HCT116 (cell line): ENCODE measurements around the gene EXD3.

Experiments
- EZH2 ChIP-seq: fragments of 200-600 bp; sonication (generic); IDR thresholded peaks from 2 replicates; pipeline ENCODE4 v1.6.1; 2017; ENCODE audit warnings: antibody characterized with exemption, mixed run types
- POLR2A ChIP-seq: IDR thresholded peaks from 2 replicates; pipeline ENCODE4 v1.7.0; 2011; ENCODE audit warnings: borderline replicate concordance; ENCODE audit not compliant: insufficient read depth, insufficient read length; ENCODE audit errors: extremely low read depth
- RAD21 ChIP-seq: IDR thresholded peaks from 2 replicates; pipeline ENCODE4 v1.6.1; 2012; ENCODE audit warnings: low read depth, mild to moderate bottlenecking
- ZNF274 ChIP-seq: fragments of 200-500 bp; sonication (Bioruptor generic); IDR thresholded peaks from 2 replicates; pipeline ENCODE4 v1.6.1; 2014; ENCODE audit warnings: mild to moderate bottlenecking, low read depth, low read length, inconsistent platforms
- TF ChIP-seq, protein P1 (sequence below): IDR thresholded peaks from 2 replicates; pipeline ENCODE4 v1.6.1; 2012; ENCODE audit warnings: low read depth
- TF ChIP-seq, protein P2 (sequence below), 3 experiments: fragments of 200-600 bp in 1 of 3; sonication (generic) in 1 of 3; IDR thresholded peaks in 2 of 3; conservative IDR thresholded peaks in 1 of 3; 2 replicates each; pipeline ENCODE4 v1.5.1; 2012 to 2017; ENCODE audit warnings: low read depth in 2 of 3, low read length in 2 of 3, antibody characterized with exemption in 1 of 3, borderline replicate concordance in 1 of 3, control low read depth in 1 of 3, mild to moderate bottlenecking in 1 of 3, mixed read lengths in 1 of 3, mixed run types in 1 of 3, moderate library complexity in 1 of 3; ENCODE audit not compliant: insufficient read depth in 1 of 3
- TF ChIP-seq, protein P3 (sequence below): IDR thresholded peaks from 2 replicates; pipeline ENCODE4 v1.6.1; 2012

DNA sequence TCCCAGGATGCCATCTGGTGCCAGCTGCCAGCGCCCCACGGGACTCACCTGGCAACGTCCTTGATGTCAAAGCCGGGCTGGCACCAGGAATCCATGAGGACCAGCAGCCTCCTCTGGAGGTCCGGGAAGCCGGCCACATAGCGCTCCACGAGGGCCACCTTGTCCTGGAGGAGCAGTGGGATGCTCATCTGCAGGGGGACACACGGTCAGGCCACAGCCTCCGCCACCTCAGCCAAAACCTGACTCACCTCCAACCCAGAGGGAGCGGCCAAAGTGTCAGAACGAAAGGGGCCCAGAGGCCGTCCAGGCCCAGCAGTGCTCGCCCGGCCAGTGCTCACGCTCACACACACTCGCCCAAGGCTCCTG, 56.5 kb downstream of the EXD3 start:
- TF ChIP-seq, protein P1, sequence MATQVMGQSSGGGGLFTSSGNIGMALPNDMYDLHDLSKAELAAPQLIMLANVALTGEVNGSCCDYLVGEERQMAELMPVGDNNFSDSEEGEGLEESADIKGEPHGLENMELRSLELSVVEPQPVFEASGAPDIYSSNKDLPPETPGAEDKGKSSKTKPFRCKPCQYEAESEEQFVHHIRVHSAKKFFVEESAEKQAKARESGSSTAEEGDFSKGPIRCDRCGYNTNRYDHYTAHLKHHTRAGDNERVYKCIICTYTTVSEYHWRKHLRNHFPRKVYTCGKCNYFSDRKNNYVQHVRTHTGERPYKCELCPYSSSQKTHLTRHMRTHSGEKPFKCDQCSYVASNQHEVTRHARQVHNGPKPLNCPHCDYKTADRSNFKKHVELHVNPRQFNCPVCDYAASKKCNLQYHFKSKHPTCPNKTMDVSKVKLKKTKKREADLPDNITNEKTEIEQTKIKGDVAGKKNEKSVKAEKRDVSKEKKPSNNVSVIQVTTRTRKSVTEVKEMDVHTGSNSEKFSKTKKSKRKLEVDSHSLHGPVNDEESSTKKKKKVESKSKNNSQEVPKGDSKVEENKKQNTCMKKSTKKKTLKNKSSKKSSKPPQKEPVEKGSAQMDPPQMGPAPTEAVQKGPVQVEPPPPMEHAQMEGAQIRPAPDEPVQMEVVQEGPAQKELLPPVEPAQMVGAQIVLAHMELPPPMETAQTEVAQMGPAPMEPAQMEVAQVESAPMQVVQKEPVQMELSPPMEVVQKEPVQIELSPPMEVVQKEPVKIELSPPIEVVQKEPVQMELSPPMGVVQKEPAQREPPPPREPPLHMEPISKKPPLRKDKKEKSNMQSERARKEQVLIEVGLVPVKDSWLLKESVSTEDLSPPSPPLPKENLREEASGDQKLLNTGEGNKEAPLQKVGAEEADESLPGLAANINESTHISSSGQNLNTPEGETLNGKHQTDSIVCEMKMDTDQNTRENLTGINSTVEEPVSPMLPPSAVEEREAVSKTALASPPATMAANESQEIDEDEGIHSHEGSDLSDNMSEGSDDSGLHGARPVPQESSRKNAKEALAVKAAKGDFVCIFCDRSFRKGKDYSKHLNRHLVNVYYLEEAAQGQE, result no peak
- TF ChIP-seq RAD21 (no peak), POLR2A (no peak), EZH2 (no peak), ZNF274 (no peak)
- TF ChIP-seq, protein P2, sequence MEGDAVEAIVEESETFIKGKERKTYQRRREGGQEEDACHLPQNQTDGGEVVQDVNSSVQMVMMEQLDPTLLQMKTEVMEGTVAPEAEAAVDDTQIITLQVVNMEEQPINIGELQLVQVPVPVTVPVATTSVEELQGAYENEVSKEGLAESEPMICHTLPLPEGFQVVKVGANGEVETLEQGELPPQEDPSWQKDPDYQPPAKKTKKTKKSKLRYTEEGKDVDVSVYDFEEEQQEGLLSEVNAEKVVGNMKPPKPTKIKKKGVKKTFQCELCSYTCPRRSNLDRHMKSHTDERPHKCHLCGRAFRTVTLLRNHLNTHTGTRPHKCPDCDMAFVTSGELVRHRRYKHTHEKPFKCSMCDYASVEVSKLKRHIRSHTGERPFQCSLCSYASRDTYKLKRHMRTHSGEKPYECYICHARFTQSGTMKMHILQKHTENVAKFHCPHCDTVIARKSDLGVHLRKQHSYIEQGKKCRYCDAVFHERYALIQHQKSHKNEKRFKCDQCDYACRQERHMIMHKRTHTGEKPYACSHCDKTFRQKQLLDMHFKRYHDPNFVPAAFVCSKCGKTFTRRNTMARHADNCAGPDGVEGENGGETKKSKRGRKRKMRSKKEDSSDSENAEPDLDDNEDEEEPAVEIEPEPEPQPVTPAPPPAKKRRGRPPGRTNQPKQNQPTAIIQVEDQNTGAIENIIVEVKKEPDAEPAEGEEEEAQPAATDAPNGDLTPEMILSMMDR (IDR thresholded peaks at IDR 0.05 in 2 of 3, conservative IDR thresholded peaks at IDR 0.05 in 1 of 3; ENCODE audit: borderline replicate concordance in 1 of 3, insufficient read depth in 1 of 3, low read depth in 2 of 3, low read length in 2 of 3), result no peak
- TF ChIP-seq, protein P3, sequence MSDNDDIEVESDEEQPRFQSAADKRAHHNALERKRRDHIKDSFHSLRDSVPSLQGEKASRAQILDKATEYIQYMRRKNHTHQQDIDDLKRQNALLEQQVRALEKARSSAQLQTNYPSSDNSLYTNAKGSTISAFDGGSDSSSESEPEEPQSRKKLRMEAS, result no peak
